Measurements from ENCODE around the gene MAP1S. TPM values are rescaled to one million over a fixed set of nuclear protein-coding genes. Genes with fewer than 3 reads are reported as not detected.
A peak's percentile ranks its signal among the peaks of the same experiment; 100 is the strongest.

MAP1S gene
- total RNA-seq, 1 donor from 2014 or later: 40.8 TPM

- DNase-seq (ENCODE audit: low read depth, low spot score): no peak
Measured at GRCh38 chr19:17737690-17738153, 18.4 kb downstream of the MAP1S start.

DNA sequence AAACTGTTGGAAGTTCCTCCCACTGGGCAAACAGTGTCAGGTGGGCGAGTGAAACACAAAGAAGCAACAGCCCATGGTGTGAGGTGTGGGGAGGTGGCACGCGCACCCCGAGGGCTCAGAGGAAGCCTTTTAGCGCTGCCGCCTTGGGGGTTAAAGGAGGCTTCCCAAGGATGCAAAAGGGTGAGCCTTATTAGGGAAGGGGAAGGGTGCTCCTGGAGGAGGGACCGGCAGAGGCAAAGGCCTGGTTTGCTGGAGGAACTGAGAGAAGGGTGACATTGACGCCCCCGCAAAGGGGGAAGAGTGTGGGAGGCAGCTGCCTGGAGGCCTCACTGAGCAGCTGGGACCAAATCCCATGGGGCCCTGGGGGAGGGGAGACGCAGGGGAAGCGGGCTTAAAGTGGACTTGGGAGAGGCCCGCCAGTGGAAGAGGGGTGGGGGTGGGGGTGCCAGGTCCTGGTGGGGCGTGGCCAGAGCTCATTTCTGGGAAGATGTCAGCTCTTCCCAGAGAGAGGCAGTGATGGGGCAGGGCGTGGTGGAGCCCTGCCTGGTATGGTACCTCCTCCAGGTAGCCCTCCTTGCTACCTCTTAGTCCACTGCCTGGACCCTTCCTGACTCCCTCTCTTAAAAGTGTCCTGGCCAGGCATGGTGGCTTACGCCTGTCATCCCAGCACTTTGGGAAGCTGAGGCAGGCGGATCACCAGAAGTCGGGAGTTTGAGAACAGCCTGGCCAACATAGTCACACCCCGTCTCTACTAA, 20.0 kb downstream of the MAP1S start:
- no peak for DNase-seq (ENCODE audit: low read depth, low spot score)

- DNase-seq (ENCODE audit: low read depth, low spot score): no peak
Measured at GRCh38 chr19:17741456-17741855, 22.2 kb downstream of the MAP1S start.

DNA sequence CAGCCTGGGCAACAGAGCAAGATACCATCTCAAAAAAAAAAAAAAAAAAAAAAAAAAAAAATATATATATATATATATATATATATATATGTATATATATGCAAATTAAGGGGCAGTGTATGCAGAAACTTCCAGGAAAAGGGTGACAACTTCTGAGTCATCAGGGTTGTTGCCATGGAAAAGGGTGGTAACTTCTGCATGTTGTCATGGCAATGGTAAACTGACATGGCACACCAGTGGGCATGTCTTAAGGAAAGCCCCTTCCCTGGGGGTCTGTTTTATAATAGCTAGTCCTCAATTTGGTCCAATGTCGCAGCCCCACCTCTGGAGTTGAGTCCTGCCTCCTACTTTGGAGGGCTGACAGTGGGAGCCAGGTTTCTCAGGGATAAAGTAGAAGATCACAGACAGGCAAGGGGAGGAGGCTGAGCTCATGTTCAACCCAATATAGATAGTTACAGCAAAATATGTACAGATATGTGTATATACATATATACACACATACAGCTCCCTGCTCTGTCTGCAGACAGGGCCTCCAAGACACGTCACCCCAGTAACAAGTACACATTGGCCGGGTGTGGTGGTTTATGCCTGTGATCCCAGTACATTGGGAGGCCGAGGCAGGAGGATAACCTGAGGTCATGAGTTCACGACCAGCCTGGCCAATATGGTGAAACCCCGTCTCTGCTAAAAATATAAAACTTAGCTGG, 24.7 kb downstream of the MAP1S start:
- DNase-seq (ENCODE audit: low read depth, low spot score): no peak

DNA sequence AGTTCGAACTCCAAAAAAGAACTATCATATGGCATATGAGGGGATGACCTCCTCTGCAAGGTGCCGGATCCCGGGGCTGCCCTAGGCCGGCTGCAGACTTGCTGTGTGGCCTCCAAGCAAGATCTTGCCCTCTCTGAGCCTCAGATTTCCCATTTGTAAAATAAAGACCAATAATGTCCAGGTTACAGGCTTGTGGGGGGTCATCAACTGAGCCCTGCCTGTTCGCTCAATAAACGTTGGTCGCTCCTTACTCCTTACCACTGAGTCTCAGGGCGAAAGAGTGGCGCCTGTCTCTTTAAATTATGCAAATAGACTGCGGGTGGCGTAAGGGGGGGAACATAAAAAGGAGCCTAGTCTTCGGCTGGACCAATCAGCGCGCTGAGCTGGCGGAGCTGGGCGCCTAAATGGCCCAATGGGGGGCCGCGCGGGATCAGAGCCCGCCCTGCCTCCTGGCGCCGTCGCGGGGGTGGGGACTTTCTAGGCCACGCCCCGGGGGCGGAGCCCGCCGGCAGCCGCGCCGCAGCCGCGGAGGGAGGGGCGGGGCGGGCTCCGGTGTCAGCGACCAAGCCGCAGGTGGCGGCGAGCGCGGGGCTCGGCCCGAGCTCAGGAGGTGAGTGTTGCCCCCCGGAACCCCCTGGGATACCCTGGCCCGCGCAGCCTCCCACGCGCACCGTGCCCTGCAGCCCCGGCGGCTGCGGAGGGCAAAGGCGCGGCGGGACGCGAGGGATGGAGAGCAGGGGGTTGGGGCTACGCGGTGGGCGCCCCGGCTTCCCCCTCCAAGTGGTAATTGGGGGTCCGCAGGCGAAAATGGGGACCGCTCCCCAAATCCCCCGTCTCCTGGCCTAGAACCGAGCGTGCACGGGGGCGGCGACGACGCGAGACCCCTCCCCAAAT, 28.2 kb downstream of the MAP1S start:
- peak; percentile 73 for DNase-seq (ENCODE audit: low read depth, low spot score)

GRCh38 chr19:17748884-17749638, 29.8 kb downstream of the MAP1S start:
- DNase-seq (ENCODE audit: low read depth, low spot score): no peak

- no peak for DNase-seq (ENCODE audit: low read depth, low spot score)
Measured at GRCh38 chr19:17749912-17750317, 30.6 kb downstream of the MAP1S start.

DNA sequence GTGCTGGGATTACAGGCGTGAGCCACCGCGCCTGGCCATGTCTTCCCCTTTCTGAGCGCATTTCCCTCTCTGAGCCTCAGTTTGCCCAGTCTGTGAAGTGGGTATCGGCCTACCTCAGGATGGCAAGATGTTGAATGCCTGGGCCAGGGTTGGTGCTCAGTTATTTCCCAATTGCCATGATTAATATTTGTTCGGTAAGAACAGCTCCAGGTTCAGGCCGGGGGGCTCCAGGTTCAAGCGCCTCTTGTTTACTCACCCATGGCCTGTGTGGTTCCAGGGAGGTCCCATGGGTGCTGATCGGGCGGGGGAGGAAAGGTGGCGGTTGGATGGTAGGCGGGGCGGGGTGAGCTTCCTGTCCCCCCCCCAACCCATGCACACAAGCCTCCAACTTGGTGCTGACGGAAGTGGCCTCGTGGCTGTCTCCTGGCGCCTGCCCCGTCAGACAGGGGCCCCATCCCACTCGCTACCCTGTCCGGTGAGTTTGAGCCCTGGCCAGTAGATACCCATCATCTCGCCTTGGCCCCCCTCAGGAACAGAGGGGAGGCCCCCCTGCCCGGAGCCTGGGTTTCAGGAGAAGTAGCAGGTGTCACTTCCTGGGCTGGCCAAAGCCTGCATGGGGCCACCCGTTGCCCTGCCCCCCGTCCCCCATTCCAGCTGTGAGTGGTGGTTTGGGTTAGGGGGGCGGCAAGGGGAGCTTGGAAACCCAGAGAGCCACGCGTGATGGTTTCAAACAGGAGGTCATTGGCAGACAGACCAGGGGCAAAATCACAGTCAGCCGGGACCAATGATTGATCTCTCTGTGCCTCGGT, 32.0 kb downstream of the MAP1S start, which contains the start of gene FCHO1:
Gene FCHO1 (plus strand): TSS at position 375 of the 809 bp plus-strand sequence. CDS start 3,688 bp downstream, outside the sequence.
- DNase-seq (ENCODE audit: low read depth, low spot score): no peak

DNA sequence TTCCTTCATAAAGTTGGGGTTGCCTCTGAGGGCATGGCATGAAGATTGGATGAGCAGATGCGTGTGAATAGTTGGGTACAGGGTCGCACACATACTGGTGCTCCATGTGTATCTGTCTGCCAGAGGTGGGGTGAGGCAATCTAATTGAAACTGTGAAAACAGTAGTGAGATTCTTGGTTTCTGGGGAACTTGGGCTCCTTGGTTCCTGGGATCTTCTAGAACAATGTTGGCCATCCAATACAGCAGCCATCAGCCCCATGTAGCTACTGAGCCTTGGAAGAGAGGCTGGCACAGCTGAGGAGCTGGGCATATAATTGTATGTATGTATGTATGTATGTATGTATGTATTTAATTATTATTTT, 32.6 kb downstream of the MAP1S start:
- DNase-seq (ENCODE audit: low read depth, low spot score): no peak

GRCh38 chr19:17752865-17753639, 33.8 kb downstream of the MAP1S start:
- no peak for DNase-seq (ENCODE audit: low read depth, low spot score)

GRCh38 chr19:17753976-17754375, 34.7 kb downstream of the MAP1S start:
- no peak for DNase-seq (ENCODE audit: low read depth, low spot score)

GRCh38 chr19:17754634-17755442, 35.6 kb downstream of the MAP1S start:
- no peak for DNase-seq (ENCODE audit: low read depth, low spot score)

DNA sequence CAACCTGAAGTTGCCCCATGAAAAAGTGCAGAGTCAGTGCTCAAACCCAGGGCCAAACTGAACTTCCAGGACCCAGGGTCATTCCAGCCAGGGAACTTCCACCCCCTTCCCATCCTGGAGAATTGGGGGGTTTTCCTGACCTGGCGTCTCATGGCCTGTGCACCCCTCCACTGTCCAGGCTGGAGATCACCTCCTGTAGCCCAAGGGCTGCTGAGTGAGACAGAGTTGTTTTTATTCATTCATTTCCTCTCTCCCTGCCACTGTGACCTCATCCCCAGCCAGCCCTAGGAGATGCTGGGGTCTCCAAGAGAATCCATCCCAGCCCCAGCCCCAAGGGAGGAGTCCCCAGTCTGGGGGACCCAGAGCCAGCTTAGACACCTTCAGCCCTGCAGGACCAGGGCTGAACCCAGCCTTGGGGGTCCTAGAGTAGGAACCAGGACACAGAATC, 36.2 kb downstream of the MAP1S start:
- no peak for DNase-seq (ENCODE audit: low read depth, low spot score)

DNA sequence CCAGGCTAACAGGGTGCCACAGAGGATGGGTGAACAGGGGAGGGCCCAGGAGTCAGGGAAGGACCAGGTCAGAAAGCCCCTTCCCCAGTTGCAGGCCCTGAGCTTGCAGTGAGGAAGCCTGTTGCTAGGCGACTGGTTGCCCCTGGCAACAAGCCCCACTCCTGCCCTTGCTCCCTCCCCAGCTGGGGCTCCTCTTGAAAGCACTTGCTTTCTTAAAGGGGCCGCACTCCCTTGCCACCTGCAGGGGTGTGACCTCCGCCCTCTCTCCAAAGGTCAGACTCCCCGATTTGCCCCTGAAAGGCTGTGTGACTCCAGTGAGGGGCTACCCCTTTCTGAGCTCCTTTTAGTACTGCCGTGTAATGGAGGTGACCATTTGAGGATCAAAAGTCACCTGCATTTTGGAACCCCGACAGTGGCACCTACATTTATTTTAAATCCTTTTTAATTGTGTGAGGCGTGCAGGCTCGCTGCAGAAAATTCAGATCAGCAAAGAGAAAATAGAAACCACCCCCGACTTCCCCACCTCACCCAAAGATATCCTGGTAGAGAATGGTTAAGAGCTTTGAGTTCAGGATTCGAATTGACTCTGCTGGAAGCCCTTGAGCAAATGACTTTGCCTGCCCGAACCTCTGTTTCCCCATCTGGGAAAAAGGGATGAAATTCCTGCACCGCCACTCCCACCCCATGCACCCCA, 36.8 kb downstream of the MAP1S start:
- DNase-seq (ENCODE audit: low read depth, low spot score): no peak

DNA sequence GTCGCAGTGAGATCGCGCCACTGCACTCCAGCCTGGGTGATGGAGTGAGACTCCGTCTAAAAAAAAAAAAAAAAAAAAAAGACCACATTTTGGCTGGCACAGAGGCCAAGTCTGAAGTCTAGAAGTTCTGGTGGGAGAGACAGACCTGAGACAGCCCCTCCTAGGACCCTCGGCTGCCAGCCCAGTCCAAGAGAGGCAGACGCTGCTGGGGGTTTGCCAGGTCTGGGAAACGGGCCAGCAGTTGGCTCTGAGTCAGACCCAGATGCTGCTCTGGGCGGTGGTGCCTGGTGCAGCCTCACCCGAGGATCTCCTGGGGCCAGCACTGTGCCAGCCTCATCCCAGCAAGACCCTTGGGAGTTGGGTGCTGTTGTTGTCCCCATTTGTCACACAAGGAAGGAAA, 37.8 kb downstream of the MAP1S start:
- DNase-seq (ENCODE audit: low read depth, low spot score): no peak

DNA sequence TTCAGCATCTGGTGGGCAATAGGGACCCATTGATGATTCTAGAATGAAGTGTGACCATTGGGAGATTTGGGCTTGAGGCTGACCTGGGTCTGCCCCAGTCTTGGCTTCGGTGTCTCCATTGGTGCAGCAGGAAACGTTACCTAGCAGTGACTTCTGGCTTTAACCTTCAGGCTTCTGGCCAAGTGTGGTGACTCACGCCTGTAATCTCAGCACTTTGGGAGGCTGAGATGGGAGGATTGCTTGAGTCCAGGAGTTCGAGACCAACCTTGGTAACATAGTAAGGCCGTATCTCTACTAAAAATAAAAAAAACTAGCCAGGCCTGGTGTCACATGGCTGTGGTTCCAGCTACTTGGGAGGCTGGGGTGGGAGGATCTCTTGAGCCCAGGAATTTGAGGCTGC, 39.2 kb downstream of the MAP1S start:
- no peak for DNase-seq (ENCODE audit: low read depth, low spot score)

GRCh38 chr19:17761148-17761547, 41.9 kb downstream of the MAP1S start:
- no peak for DNase-seq (ENCODE audit: low read depth, low spot score)
